OCI-LY3 (cell line): Measurements from ENCODE around the gene LIPG.

Source experiments
- EZH2phosphoT487 ChIP-seq: fragments of 200-600 bp; shearing (Covaris generic); IDR thresholded peaks from 2 replicates; pipeline ENCODE4 v1.6.1; 2018; ENCODE audit warnings: antibody characterized with exemption, mixed run types, low read depth
- TF ChIP-seq, protein P1 (sequence below): fragments of 200-600, 300-600 bp; sonication (generic); IDR thresholded peaks from 2 replicates; pipeline ENCODE4 v1.5.1; 2014; ENCODE audit warnings: antibody characterized with exemption, low read length, low read depth

DNA sequence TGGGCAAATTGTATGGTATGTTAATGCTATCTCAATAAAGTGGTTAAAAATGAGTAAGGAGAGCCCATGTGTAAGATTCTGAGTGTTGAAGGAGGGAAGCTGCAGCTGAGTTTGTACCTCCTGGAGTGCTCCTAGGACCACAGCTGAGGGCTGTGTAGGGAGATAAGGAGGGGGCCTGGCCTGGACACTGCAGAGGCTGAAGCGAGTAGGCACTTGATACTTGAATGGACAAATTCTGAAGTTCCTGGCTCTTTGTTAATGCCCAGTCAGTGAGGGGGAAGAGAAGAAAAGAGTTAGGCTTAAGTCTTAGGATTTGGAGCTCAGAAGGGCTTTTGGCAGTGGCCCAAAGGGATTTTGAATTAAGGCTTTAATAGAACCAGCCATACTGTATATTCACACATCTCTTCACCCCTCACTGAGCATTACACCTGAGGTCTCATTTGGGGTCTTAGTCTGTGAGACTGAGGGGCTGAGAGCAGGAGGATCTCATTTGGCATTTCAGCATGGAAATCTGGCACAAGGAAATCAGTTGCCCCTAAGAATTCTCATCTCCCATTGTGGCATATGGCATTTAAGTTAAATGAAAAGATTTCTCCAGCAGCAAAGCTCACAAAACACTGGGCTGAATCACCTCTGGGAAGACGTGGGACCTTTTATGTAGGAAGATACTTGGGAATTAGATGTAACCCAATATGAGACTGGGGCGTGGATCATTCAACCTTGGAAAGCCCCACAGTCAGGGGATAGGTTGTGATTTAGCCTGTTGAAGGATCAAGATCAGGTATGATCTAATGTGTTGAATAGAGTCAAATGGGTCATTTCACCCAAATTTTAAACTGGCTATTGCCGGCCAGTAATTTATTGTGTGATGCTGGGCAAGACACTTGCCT is 46.8 kb downstream of the LIPG start:
- TF ChIP-seq, protein P1, sequence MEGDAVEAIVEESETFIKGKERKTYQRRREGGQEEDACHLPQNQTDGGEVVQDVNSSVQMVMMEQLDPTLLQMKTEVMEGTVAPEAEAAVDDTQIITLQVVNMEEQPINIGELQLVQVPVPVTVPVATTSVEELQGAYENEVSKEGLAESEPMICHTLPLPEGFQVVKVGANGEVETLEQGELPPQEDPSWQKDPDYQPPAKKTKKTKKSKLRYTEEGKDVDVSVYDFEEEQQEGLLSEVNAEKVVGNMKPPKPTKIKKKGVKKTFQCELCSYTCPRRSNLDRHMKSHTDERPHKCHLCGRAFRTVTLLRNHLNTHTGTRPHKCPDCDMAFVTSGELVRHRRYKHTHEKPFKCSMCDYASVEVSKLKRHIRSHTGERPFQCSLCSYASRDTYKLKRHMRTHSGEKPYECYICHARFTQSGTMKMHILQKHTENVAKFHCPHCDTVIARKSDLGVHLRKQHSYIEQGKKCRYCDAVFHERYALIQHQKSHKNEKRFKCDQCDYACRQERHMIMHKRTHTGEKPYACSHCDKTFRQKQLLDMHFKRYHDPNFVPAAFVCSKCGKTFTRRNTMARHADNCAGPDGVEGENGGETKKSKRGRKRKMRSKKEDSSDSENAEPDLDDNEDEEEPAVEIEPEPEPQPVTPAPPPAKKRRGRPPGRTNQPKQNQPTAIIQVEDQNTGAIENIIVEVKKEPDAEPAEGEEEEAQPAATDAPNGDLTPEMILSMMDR, result no peak
- no peak for TF ChIP-seq EZH2phosphoT487
